Gastroesophageal sphincter (tissue), 4 donors: ENCODE data around the gene RAP1GAP. TPM values are rescaled to one million over a fixed set of nuclear protein-coding genes. Genes with fewer than 3 reads are reported as not detected.
A peak's percentile ranks its signal among the peaks of the same experiment; 100 is the strongest.

Experiments used
- ATAC-seq: fragments of 150-250 bp; one replicate; pipeline ENCODE4 v1.9.1; 2016; ENCODE audit warnings: mild to moderate bottlenecking, moderate library complexity
- H3K27ac ChIP-seq, 4 donors: fragments of 200-600 bp; sonication (generic) in 3 of 4; 1 replicate in 3 of 4; 2 replicates in 1 of 4; pipeline ENCODE4 v1.5.1; 2016 to 2019
- H3K27me3 ChIP-seq: fragments of 200-600 bp; sonication (generic); one replicate; pipeline ENCODE4 v1.5.1; 2019
- H3K36me3 ChIP-seq, 2 donors: fragments of 200-600 bp; sonication (generic); one replicate each; pipeline ENCODE4 v1.5.1; 2019; ENCODE audit warnings: control low read depth in 1 of 2
- H3K4me1 ChIP-seq, 3 donors: fragments of 200-600 bp; sonication (generic); 1 replicate in 2 of 3; 2 replicates in 1 of 3; pipeline ENCODE4 v1.5.1; 2016 to 2019; ENCODE audit warnings: control low read depth in 2 of 3
- H3K4me3 ChIP-seq, 2 donors: fragments of 200-600 bp; sonication (generic); one replicate each; pipeline ENCODE4 v1.5.1; 2019; ENCODE audit warnings: mild to moderate bottlenecking in 1 of 2, moderate library complexity in 1 of 2
- H3K9me3 ChIP-seq, 3 donors: fragments of 200-600 bp; sonication (generic); one replicate each; pipeline ENCODE4 v1.5.1; 2017 to 2019; ENCODE audit warnings: control low read depth in 2 of 3
- CTCF ChIP-seq, 4 experiments: fragments of 200-600 bp in 2 of 4; fragments of 450-650 bp in 2 of 4; sonication (generic) in 1 of 4; IDR thresholded peaks; one replicate each; pipeline ENCODE4 v1.5.1; 2017 to 2019; ENCODE audit warnings: antibody characterized with exemption in 4 of 4, mild to moderate bottlenecking in 2 of 4, moderate library complexity in 2 of 4
- EP300 ChIP-seq: sonication (generic); formaldehyde crosslinking; IDR thresholded peaks from one replicate; pipeline ENCODE4 v1.6.1; 2017; ENCODE audit warnings: antibody characterized with exemption, mild to moderate bottlenecking
- POLR2A ChIP-seq, 2 donors: fragments of 450-650 bp; IDR thresholded peaks; one replicate each; pipeline ENCODE4 v1.6.1; 2017; ENCODE audit warnings: antibody characterized with exemption in 2 of 2, mild to moderate bottlenecking in 2 of 2, moderate library complexity in 1 of 2
- POLR2AphosphoS5 ChIP-seq: sonication (generic); formaldehyde crosslinking; IDR thresholded peaks from one replicate; pipeline ENCODE4 v1.6.1; 2017; ENCODE audit warnings: antibody characterized with exemption
- WGBS, 2 donors: methylation state at CpG; one replicate each; pipeline ENCODE4 v1.1.5; 2018; ENCODE audit warnings: low coverage in 1 of 2; 5-methylcytosine and 5-hydroxymethylcytosine counted together
- total RNA-seq, 4 donors: library from RNA; depleted of rRNA; stranded (reverse); fragments of >200 nt; gene quantifications; one replicate each; pipeline ENCODE4 v1.1.0, GENCODE V29; 2016

Gene RAP1GAP
- total RNA-seq, 4 donors from 2014 or later = 0.12 to 2.3 TPM; not detected in 2

DNA sequence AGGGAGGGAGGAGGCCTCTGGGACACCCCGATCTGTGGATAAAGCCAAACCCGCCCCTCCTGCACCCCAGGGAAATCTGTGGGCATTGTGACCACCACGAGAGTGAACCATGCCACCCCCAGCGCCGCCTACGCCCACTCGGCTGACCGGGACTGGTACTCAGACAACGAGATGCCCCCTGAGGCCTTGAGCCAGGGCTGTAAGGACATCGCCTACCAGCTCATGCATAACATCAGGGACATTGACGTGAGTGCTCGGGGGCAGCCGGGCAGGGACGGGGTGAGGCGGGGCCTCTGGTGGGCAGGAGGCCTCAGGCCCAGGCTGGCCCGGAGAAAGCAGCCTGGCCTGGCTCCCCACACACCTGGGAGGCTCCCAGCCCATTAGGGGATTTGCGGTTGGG, 105.2 kb downstream of the RAP1GAP start:
- TF ChIP-seq CTCF (IDR thresholded peaks at IDR 0.05) (no peak), POLR2A (IDR thresholded peaks at IDR 0.05) (no peak), EP300 (no peak), POLR2AphosphoS5 (no peak)
- no peaks in the 10 kb centered on the region for H3K4me1 ChIP-seq
- no peak for ATAC-seq
- H3K4me3 ChIP-seq = no peak overlapping the region
- no peaks in the 10 kb centered on the region for H3K9me3 ChIP-seq
- no CpG with 5 or more reads among the region's 17 CpGs for WGBS, 2 donors
- H3K27ac ChIP-seq = no peak overlapping the region
- peaks cover 26% of the 10 kb centered on the region for H3K27me3 ChIP-seq
- no peaks in the 10 kb centered on the region for H3K36me3 ChIP-seq

DNA sequence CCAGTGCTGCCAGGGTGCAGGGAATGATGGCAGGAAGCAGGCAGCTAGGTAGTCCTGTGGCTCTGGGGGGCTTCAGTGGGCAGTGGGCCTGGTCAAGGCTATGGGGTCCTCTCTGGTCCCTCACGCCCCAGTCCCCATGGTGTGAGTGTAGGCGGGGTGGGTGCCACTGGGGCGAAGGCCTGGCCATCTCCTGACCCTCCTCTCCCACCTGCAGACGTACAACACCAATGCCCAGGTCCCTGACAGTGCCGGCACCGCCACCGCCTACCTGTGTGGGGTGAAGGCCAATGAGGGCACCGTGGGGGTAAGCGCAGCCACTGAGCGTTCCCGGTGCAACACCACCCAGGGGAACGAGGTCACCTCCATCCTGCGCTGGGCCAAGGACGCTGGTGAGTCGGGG, 106.3 kb downstream of the RAP1GAP start:
- Histone ChIP-seq H3K4me1 (no peaks in the 10 kb centered on the region), H3K4me3 (no peak overlapping the region), H3K36me3 (no peaks in the 10 kb centered on the region), H3K27ac (no peak overlapping the region), H3K9me3 (no peaks in the 10 kb centered on the region), H3K27me3 (peaks cover 37% of the 10 kb centered on the region)
- no peak for TF ChIP-seq POLR2A (IDR thresholded peaks at IDR 0.05)
- TF ChIP-seq EP300 = no peak
- TF ChIP-seq POLR2AphosphoS5 = no peak
- no peak for TF ChIP-seq CTCF (IDR thresholded peaks at IDR 0.05)
- no CpG with 5 or more reads among the region's 15 CpGs for WGBS, 2 donors
- ATAC-seq = no peak

- WGBS, 2 donors = 80 to 89% methylated on average over 1 to 3 of the region's 12 CpGs
- Histone ChIP-seq H3K9me3 (no peaks in the 10 kb centered on the region), H3K27me3 (peaks cover 53% of the 10 kb centered on the region), H3K4me3 (no peak overlapping the region), H3K27ac (no peak overlapping the region), H3K4me1 (no peaks in the 10 kb centered on the region), H3K36me3 (no peaks in the 10 kb centered on the region)
- ATAC-seq = peak; percentile 28
- no peak for TF ChIP-seq CTCF (IDR thresholded peaks at IDR 0.05)
- TF ChIP-seq POLR2A (IDR thresholded peaks at IDR 0.05) = no peak
- TF ChIP-seq POLR2AphosphoS5 = no peak
- no peak for TF ChIP-seq EP300
These were observed 108.1 kb downstream of the RAP1GAP start for GRCh38 chr1:21560916-21561638.

- H3K4me3 ChIP-seq = no peak overlapping the region
- H3K9me3 ChIP-seq = no peaks in the 10 kb centered on the region
- H3K27me3 ChIP-seq = peaks cover 62% of the 10 kb centered on the region
- H3K27ac ChIP-seq = no peak overlapping the region
- H3K36me3 ChIP-seq = no peaks in the 10 kb centered on the region
- no peak for ATAC-seq
- TF ChIP-seq POLR2AphosphoS5 (no peak), EP300 (no peak)
- H3K4me1 ChIP-seq = no peaks in the 10 kb centered on the region
- WGBS, 2 donors = 47 to 83% methylated on average over 3 to 5 of the region's 5 CpGs
These were observed 109.2 kb downstream of the RAP1GAP start for GRCh38 chr1:21559788-21560567.

GRCh38 chr1:21553116-21553926, 115.8 kb downstream of the RAP1GAP start:
- WGBS, 2 donors = 46 to 56% methylated on average over 7 to 8 of the region's 8 CpGs
- H3K4me1 ChIP-seq = no peaks in the 10 kb centered on the region
- no peaks in the 10 kb centered on the region for H3K9me3 ChIP-seq
- TF ChIP-seq EP300 (no peak), POLR2AphosphoS5 (no peak), POLR2A (IDR thresholded peaks at IDR 0.05) (no peak), CTCF (IDR thresholded peaks at IDR 0.05) (no peak)
- peaks cover 68% of the 10 kb centered on the region for H3K27me3 ChIP-seq
- no peaks in the 10 kb centered on the region for H3K36me3 ChIP-seq
- H3K4me3 ChIP-seq = no peak overlapping the region
- H3K27ac ChIP-seq = no peak overlapping the region
- ATAC-seq = no peak
